CD4-positive, alpha-beta T cell treated with Interleukin-4 for 1 hour (primary cell): ENCODE results near the gene BAHCC1.
A peak's percentile ranks its signal among the peaks of the same experiment; 100 is the strongest.

ENCODE experiments used
- DNase-seq, 2 donors: peaks; one replicate each; pipeline ENCODE4 v3.0.0-alpha.2; 2020 to 2022

The BAHCC1 gene

DNA sequence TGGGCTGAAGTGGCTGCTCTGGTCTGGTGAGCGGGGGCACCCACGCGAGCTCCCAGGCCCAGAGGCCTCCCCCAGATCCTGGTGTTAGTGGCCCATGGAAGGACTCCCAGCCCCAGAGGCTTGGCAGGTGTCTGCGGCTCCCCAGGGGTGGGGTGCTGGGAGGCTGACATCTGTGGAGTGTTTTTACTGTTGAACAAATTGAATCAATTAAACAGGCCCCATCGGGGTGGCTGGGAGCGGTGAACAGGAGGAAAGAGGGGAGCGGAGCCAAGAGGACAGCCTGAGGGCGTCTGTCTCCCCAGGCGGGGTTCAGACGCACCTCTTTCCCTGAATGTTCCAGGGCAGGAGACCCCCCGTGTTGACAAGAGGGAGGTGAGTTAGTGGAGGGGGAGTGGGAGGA lies 87.4 kb downstream of the BAHCC1 start:
- no peak for DNase-seq

- DNase-seq = peak in 1 of 2 donors; percentile 74
These were observed 88.0 kb downstream of the BAHCC1 start for GRCh38 chr17:81483085-81483861.

GRCh38 chr17:81483862-81484194 lies 88.6 kb downstream of the BAHCC1 start:
- no peak for DNase-seq

GRCh38 chr17:81484195-81484979 lies 89.1 kb downstream of the BAHCC1 start:
- DNase-seq = peak; percentile 87 to 88

DNA sequence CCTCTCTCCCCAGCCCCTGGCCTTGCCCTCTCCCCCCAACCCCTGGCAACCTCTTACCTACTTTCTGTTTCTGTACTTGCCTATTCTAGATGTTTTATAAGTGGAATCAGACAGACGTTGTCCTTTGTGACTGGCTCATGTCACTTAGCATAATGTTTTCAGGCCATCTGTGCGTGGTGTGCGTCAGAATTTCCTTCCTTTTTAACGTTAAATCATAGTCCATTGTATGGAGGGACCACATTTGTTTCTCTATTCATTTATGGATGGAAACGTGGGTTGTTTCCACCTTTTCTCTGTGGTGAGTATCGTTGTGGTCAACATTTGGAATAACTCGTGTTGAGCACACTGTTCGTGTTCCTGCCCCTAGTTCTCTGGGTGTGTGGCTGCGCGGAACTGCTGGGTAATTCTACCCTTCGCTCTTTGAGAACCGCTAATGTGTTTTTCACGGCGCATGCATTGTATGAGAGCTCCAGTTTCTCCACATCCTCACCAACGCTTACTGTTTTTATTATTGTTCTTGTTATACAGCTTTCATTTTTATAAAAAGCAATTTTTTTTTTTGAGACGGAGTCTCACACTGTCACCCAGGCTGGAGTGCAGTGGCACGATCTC lies 91.0 kb downstream of the BAHCC1 start:
- no peak for DNase-seq

DNA sequence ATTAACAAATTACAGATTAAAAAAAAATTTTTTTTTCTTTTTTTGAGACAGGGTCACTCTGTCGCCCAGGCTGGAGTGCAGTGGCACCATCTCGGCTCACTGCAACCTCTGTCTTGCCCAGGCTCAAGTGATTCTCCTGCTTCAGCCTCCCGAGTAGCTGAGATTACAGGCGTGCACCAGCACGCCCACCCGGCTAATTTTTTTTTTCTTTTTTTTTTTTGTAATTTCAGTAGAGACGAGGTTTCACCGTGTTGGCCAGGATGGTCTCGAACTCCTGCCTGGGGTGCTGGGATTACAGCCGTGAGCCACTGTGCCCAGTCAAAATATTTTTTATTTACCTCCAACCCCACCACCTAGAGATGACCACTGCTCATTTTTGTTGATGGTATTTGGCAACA lies 91.8 kb downstream of the BAHCC1 start:
- DNase-seq = no peak

- DNase-seq = peak; percentile 77 to 78
These were observed 92.4 kb downstream of the BAHCC1 start for GRCh38 chr17:81487487-81488275.

DNA sequence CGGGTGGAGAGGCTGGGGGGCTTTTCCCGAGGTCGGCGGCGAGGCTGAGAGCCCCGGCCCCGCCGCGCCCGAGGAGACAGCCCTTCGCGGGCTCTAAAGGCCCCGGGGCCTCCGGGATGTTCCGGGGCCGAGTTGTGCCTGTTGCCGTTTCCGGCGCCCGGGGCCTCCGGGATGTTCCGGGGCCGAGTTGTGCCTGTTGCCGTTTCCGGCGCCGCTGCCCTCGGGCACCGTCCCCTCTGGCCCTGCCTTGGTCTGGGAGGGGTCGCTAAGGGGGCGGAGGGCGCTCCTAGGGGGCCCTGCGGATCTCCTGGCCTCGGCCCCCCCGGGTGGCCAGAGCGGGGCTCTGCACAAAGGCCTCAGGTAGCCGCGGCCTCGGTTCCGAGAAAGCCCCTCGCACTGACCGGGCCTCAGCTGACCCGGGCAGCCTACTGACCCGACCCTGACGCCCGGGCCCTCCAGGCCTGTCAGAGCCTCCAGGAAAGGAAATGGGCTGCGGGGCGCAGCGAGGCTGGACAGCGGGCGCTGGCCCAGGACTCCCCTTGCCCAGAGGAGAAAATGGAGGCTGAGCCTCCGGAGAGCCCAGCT lies 93.1 kb downstream of the BAHCC1 start:
- no peak for DNase-seq

GRCh38 chr17:81489012-81489997 lies 94.0 kb downstream of the BAHCC1 start:
- no peak for DNase-seq

DNA sequence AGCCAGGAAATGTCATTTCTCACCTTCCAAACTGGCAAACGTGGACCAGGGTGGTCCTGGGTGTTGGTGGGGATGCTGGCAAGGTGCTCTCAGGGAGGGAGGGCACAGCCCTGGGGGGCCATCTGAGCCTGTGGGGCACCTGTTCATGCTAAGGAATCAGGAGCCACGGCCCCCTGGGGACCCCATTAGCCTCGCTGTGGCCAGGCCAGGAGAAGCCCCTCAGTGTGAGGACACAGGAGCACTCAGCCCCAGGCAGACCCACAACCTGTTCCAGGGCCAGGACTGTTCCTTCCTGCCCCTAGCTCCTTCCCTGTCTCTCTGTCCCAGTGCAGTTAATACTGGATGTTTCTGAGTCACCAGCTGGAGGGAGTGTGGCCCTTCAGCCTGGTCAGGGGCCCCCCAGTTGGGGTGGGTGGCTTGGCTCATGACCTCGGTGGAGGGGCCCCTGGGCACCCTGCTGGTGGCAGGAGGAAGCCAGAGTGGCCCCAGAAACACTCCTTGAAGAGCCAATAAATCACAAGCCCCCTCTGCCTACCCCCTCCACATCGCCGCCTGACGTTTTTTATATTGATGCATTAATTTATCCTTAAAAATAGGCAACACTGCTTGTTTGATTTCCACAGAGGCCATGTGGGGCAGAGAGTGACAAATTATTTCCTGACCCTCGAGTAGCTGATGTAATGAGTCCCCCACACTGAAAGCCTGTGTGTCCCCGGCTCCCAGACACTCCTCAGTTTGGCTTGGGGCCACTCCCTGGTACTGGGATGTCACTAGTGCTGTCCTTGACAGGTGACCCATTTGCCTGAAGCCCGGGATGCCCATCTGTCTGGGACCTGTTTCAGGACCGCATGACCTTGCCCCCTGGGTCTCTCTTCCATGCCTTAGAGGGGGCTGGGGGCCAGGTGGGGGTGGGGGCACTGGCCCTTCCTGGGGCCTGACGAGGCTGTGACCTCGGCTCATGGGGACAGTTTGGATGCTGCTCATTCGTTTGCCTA lies 95.0 kb downstream of the BAHCC1 start:
- no peak for DNase-seq

- no peak for DNase-seq
These were observed 95.9 kb downstream of the BAHCC1 start for GRCh38 chr17:81491181-81491581.

DNA sequence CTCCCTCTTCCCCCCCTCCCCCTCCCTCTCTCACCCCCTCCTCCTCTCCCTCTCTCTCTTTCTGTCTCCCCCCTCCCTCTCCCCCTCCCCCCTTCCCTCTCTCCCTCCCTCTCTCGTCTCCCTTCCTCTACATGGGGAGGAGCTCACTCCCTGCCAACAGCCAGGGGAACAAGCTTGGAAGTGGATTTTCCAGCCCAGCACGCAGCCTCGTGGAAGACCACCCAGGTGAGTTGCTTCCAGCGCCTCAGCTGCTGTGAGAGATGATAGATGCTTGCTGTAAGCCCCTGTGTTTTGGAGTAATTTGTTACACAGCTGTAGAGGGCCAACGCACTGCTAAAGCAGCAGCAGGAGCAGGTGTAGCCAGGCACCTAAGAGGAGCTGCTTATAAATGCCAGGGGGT lies 96.5 kb downstream of the BAHCC1 start:
- DNase-seq = no peak

DNA sequence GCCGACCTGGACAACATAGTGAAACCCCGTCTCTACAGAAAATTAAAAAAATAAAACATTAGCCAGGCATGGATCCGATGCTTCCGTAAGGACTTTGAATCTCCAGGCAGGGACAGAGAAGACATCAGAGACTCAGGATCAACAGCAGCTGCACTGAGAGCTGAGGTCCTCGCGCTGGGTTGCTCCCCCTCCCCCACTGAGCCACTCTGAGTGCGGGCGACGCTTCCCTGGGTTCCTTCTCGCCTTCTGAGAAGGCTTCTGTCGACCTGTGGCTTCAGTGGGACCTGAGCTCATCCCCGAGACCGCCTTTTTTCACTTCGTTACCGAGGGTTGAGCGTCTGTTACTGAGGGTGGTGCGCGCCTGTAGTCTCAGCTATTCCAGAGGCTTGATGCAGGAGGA lies 96.9 kb downstream of the BAHCC1 start:
- no peak for DNase-seq

DNA sequence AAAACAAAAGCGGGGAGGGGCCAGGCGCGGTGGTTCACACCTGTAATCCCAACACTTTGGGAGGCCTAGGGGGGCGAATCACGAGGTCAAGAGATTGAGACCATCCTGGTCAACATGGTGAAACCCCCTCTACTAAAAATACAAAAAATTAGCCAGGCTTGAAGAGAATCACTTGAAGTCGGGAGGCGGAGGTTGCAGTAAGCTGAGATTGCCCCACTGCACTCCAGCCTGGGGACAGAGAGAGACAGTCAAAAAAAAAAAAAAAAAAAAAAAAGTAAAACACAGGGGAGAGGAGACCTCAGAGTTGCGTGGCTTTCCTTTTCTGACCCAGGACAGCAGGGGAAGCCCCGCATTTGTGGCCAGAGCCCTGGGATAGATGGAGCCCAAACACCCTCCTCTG lies 97.4 kb downstream of the BAHCC1 start:
- DNase-seq = no peak

DNA sequence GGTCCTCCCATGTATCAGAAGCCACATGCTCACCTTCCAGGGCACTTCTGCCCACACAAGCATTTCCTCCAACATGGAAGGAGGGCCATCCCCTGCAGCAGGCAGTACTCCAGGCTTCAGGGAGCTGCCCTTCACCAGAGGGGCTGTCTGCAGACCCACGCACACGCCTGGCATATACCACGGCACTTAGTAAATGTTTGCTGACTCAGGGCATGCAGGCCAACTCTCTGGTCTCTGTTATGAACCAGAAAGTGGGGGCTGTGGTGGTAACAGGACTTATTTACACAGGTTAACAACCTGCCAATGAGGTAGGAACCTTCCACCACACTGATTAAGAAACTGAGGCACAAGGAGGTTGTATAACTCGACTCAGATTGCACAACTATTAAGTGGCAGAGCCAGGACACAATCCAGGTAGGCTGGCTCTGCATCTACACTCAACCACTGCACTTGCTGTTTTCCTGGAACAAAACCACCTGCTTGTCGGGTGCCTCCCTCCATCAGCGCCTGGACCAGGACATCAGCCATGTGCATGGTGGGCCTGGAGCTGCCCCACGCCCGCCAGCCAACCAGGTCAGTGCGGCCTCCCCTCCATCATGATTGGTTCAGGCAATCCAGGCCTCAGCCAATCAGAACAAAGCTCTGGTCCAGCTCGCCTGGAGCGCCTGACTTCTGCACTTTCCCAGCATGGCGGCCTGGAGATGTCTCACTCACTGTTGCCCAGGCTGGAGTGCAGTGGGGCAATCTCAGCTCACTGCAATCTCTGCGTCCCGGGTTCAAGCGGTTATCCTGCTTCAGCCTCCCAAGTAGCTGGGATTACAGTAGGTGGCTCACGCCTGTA lies 98.2 kb downstream of the BAHCC1 start:
- DNase-seq = no peak

DNA sequence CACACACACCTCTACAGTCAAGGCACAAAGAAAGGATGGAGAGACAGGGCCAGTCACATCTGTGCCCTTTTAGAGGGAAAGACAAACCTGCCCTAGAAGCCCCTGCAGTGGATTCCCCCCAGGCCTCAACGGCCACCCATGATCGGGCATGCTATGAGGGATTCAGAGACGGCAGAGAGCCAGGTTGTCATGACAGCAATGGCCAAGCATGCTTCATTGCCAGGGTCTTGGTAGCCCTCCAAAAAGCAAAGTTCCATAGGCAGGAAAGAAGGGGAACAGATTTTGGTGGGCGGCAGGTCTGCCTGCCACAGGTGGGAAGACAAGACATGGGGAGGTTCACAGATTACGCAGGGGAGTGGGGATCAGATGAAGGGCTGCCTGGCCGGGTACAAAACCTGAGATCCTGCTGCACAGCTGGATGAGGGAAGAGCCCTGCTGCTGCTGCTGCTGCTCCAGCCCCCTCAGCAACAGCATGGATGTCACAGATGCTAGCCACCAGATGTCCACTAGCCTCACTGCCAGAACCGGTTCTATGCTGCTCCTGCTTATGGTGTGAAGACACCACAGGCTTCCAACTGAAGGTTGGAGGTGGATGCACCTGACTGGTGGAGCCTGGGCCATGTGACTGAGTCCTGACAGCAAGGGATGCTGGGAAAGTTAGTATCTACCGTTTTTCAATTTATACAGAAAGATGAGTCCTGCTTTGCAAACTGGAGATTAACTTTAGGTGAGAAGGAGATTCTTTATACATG lies 99.5 kb downstream of the BAHCC1 start:
- DNase-seq = no peak

DNA sequence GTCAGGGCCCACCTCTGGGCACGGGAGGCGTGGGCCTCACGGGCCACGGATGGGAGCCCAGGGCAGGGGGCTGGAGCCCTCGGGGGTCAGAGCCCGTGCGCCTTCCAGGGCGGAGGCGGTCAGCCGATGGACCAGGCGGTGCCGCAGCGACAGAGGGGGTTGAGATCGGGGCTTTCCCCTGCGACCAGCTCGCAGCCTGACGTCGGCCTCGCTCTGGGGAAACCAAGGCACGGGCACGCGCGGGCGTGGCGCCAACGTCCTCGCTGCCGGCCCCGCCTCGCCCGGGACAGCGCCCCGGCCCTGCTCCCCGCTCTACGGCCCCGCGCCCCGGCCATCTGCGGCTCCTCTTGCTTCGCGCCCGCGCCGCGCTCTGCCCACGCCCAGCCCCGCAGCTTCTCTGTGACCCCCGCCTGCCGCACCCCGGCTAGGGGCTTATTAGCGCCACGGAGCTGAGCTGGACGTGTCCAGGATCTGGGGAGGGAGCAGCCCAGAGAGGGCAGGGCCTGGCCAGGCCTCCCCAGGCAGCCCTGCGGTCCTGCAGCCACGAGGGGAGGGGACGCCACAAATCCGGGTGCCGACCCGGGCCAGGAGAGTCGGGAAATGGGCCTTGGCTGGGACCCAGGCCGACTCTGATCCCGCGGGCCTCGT lies 103.8 kb downstream of the BAHCC1 start:
- no peak for DNase-seq

GRCh38 chr17:81499601-81499970 lies 104.3 kb downstream of the BAHCC1 start:
- no peak for DNase-seq
